ENCODE data around the gene ANKRD40CL.

GRCh38 chr17:50815400-50815799, 48.1 kb upstream of the ANKRD40CL start:
- TF ChIP-seq POLR2AphosphoS5 (IDR thresholded peaks at IDR 0.05) (no peak), CTCF (IDR thresholded peaks at IDR 0.05 in 8 of 11, conservative IDR thresholded peaks at IDR 0.05 in 3 of 11) (no peak), POLR2A (IDR thresholded peaks at IDR 0.05) (no peak)
